Measurements from ENCODE around the gene TPPP2.
"Not testable (repeated sequence)": the region's sequence is repeated elsewhere in the genome, so short reads cannot be mapped to it uniquely, and the experiment has no call there.

TPPP2 gene

GRCh38 chr14:21029917-21030316, at the start of gene TPPP2:
Gene TPPP2, plus strand, starts transcription at chr14:21030217. Its CDS starts 365 bp downstream, at chr14:21030582.
- no peak for DNase-seq

GRCh38 chr14:20980906-20981305, 49.1 kb upstream of the TPPP2 start:
- no peak for DNase-seq

- DNase-seq, result no peak
Measured at GRCh38 chr14:20982646-20983369, 47.2 kb upstream of the TPPP2 start.

DNA sequence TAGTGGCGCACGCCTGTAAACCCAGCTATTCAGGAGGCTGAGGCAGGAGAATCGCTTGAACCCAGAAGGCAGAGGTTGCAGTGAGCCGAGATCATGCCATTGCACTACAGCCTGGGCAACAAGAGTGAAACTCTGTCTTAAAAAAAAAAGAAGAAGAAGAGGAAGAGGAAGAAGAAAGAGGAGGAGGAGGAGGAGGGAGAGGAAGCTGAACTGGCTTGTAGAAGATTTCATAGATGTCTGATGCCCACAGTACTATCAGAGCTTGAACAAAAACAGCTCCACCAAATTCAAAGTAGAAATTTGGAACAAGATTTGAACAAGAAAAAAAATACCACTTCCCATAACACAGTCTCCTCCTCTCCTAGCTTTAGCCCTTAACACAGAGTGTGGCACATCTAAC, 44.4 kb upstream of the TPPP2 start:
- not testable (repeated sequence) for DNase-seq

DNA sequence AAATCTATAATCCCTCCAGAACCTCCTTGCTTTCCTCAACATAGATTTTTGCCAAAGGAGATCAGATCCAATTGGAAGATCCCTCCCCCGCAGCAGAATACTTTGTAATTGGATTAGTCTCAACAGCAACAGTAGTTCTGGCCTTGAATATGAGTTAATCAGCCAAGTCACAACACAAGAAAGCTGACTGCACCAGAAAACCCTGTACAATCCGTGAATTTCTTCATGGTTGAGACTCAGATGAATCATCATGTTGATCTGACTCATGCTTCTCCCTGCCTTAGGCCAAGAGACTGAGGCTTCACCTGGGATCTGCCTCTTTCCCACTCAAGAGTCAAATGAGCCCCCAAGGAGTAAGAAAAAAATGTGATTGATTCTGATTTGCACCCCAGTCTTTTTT, 43.2 kb upstream of the TPPP2 start:
- no peak for DNase-seq

DNA sequence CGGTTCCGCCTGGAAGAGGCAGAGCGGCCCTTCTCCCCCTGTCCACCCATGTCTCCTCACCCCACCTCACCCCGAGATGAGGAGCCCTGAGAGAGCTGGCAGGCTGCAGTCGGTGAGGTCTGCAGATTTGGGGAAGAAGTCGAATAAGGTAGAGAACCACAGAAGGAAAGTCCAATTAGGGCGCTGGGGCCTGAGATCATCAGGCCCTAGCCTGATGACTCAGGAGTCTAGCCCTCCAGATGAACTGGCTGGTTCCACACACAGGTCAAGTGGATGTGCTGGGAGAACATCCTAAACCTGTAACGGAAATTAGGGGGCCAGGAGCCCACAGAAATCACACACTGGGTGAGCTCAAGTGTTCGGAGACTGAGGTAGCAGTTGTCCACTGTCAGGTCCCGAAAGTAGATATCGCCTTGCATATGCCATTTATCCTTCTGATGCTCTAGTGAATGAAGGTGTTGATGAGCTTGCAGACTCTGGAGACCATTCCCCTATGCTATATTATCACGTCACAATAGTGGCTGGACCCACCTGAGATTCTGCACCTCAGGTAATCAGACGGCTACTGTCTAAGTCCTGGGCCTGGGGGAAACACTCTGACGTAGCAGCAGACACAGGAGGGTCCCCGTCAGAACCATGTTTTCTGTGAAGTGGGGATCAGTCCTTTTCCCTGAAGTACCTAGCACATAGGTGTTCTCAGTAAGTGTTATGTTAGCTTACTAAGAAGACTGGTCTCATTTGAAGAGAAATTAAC, 41.1 kb upstream of the TPPP2 start:
- no peak for DNase-seq

DNA sequence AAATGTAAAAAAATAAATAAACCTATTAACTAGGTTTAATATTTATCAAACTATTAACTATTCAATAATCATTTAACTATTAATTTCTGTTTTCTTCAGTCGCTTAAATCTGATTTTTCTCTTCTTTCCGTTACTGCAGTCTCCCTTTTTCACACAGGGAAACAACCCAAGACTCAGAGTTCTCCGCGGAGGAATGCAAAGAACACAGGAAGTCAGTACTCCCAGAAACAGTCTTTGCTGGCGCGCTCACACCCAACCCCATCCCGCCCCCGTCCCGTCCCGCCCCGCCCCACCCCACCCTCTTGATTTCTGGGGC, 40.6 kb upstream of the TPPP2 start:
- DNase-seq, result no peak

GRCh38 chr14:20989787-20990600, 40.0 kb upstream of the TPPP2 start, which contains the start of gene METTL17:
Gene METTL17, plus strand, starts transcription at chr14:20989980. Its CDS starts 23 bp downstream, at chr14:20990003.
- DNase-seq, result peak; percentile 91

DNA sequence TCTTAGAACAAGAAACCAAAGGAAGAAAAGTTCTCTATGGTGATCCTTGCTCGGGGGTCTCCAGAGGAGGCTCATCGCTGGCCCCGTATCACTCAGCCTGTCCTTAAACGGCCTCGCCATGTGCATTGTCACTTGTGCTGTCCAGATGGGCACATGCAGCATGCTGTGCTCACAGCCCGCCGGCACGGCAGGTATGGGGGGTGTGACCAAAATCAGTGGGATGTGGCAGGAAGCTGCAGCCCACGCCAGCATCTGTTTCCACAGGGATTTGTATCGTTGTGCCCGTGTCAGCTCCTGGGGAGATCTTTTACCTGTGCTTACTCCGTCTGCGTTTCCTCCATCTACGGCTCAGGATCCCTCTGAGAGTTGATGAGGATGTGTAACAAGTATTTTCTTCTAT, 33.5 kb upstream of the TPPP2 start:
- DNase-seq, result no peak

DNA sequence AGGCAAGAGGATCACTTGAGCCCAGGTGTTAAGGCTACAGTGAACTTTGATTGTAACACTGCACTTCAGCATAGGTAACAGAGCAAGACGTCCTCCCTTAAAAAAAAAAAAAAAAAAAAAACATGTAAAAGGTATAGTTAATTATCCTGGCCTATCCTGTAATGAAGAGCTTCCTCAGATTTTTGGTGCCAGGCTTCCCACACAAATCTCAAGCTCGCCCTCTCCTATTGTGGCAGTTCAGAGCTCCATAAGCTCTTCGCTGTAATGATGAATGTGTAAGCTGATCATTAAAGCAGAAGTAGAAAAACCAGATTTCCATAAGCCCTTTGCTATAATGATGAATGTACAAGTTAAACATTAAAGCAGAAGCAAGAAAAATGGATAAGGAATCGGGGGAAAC, 32.9 kb upstream of the TPPP2 start:
- DNase-seq, result no peak

DNA sequence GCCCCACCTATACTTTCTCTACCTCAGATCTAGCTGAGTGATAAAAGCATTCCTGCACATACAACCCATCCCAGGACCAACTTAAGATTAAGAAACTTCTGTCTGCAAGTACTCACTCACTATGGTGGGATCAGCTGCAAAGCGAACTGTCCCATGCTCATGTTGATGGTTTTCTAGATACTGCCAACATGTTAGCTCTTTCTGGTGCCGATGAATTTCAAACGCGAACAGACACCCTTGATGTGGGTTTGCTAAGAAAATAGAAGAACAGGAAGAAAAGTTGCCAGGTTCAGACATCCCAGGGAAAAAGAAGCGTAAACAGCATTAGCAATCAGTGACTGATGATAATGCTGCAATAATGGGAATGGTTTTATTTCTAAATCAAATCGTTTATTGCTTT, 32.5 kb upstream of the TPPP2 start:
- DNase-seq, result no peak

GRCh38 chr14:20998139-20998538, 31.9 kb upstream of the TPPP2 start:
- DNase-seq, result no peak

DNA sequence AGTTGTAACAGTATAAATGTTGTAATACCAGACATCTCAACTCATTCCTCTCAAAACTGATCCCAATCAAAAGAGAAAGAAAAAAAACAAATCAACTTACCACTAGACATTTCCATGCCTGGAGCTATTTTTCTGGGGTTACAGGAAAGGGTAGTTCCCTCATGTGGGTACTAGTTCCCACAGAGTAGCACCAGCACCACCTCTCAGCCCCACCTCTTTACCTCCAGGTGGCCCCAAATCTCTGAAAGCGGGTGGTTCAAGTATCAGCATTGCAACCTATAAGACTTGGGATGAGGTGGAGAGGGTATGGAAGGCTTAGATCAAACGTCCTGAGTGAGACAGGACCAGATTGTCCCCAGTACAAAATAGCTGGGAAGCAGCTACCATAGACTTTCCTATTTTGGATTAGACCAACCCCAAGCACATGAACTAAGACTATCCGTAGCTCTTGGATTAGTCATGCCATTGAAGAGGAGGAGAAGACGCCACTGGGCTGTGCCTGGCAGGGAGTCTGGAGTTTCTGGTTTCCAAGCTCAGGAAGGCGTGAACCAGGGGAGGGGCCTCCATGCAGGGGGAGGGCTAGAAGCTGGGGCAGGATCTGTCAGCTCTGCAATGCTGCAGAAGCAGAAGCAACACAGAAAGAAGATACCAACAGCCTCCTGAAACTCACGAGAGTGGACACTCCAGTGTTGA, 31.2 kb upstream of the TPPP2 start, which contains the start of gene SLC39A2:
TSS of gene SLC39A2 (plus strand) at position 620 of the 693 bp plus-strand sequence. CDS start 154 bp downstream, outside the sequence.
- no peak for DNase-seq

DNA sequence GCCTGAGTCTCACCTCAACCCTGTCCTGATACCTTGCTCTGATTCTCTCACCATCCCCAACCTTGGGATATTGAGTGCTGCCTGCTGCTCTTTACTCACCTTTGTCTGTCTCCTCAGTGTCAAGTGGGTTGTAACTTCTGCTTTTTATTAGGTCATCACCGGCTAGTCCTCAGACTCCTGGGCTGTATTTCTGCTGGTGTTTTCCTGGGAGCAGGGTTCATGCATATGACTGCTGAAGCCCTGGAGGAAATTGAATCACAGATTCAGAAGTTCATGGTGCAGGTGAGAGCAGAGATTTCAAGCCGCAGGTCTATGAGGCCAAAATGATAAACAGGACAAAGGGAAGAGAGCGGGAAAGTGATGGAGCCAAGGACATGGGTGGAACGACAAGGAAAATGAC, 30.4 kb upstream of the TPPP2 start:
- no peak for DNase-seq

DNA sequence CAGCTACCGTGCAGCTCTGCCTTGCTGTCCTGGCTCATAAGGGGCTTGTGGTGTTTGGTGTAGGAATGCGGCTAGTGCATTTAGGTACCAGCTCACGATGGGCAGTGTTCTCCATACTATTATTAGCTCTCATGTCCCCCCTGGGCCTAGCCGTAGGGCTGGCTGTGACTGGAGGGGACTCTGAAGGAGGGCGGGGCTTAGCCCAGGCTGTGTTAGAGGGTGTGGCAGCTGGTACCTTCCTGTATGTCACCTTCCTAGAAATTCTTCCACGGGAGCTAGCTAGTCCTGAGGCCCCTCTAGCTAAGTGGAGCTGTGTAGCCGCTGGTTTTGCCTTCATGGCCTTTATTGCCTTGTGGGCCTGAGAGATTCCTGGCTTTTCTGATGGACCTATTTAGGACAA, 28.8 kb upstream of the TPPP2 start:
- DNase-seq, result no peak

DNA sequence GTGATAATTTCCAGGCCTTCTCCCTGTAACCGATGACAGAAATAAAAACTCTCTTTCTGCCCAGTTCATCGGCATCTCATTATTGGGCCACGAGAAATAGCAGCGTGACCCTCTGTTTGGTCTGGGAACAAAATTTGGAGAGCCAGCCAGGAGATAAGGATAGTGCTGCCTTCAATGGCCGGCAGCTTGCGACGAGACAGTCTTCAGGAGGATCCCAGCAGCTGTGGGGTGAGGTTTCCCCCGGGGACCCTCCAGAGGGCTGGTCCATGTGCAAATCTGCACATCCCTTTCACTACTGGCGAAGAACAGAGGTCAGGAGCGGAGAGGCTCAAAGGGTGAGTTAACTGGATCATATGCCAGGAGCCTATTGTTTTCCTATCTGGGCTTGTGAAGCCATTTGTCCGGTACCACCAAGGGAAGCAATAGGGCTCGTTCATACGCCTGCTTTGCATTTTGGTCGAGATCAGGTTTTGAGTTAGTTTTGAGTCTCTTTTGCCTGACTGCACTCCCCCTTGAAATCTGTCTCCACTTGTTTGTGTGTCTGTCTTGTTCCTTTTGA, 26.1 kb upstream of the TPPP2 start:
- DNase-seq, result no peak

DNA sequence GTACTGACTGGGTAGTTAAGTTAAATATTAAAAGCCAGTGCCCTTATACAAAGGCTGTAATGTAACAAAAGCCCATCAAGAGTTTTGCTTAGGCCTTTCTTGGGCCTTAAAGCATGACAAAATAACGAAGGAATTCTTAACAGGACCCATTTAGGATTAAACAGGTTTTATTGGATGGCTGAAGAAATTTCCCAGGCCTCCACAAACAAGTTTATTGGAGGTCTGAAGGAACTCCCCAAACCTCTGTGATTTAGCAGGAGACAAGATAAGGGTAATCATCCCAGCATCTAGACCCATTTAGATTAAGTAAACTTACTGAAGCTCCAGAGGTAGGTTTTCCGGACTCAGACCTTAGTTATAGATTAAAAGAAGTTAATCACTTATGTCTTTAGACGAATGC, 20.3 kb upstream of the TPPP2 start:
- not testable (repeated sequence) for DNase-seq

DNA sequence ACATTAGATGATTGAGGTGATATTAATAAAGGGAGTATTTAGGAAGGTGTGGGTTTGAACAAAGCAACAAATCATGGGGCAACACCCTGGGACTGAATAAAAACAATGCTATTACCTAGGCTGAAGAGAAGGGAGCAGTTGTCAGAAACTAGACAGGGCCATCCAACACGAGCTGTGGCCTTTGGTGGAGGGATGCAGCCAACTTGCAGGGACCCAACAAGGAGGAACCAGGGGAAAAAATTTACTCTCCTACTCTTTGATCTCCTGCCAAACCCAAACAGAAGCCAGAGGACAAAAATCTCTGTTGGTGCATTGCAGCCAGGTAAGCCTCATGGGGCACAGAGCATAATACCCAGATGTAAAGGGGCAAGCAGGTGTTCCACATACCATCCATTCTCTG, 18.9 kb upstream of the TPPP2 start:
- no peak for DNase-seq

DNA sequence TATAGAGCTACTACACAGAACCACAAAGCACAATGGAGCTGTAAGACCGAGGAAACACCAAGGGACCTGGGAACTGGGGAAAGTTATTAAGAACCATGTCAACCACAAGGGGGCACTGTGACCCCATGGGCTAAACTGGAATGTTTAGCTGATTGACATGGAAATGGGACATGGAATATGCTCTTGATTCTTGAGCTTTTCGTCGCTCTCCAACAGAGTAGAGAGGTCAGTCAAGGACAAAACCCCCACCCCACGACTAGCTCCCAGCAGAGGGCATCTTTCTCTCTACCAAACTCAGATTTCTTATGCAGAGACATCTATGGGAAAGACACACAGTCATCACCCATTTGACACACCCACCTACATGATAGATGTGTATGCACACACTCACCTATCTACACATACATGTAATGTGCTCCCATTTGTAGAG, 15.2 kb upstream of the TPPP2 start:
- DNase-seq, result peak; percentile 73

- DNase-seq, result no peak
Measured at GRCh38 chr14:21015312-21015711, 14.7 kb upstream of the TPPP2 start.

- DNase-seq, result no peak
Measured at GRCh38 chr14:21016413-21017190, 13.4 kb upstream of the TPPP2 start.

All from stimulated activated CD4-positive, alpha-beta T cell treated with anti-CD3 and anti-CD28 coated beads, Interleukin-1b, Interleukin-23, amount 100 ng/mL, for 48 hours (primary cell).